PC-9 (cell line): ENCODE measurements around the gene ATP2B2.

Experiments used
- EZH2 ChIP-seq: fragments of 200-600 bp; sonication (generic); IDR thresholded peaks from 2 replicates; pipeline ENCODE4 v1.8.0; 2017; ENCODE audit warnings: antibody characterized with exemption, low read depth
- TF ChIP-seq, protein P1 (sequence below): fragments of 200-600 bp; sonication (generic); conservative IDR thresholded peaks from 2 replicates; pipeline ENCODE4 v1.6.1; 2017; ENCODE audit warnings: mixed run types, antibody characterized with exemption, mild to moderate bottlenecking, moderate library complexity

DNA sequence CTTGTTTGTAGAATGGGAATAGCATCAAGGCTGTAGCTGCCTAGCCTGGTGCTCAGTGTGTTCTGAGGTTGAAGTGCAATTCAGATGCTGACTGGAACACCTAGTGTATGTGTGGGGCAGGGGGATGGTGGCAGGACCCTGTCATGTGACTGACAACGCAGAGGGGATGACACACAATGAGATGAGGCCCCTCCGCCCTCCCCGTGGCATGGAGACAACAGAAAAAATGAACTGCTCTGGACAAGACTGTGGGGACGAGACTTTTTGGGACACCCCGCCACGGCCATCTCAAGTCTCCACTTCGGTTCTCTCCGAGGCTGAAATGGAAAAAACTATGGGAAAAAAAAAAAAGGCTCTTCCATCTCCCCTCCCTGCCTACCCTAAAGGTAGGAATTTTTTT lies 174.1 kb downstream of the ATP2B2 start:
- TF ChIP-seq, protein P1, sequence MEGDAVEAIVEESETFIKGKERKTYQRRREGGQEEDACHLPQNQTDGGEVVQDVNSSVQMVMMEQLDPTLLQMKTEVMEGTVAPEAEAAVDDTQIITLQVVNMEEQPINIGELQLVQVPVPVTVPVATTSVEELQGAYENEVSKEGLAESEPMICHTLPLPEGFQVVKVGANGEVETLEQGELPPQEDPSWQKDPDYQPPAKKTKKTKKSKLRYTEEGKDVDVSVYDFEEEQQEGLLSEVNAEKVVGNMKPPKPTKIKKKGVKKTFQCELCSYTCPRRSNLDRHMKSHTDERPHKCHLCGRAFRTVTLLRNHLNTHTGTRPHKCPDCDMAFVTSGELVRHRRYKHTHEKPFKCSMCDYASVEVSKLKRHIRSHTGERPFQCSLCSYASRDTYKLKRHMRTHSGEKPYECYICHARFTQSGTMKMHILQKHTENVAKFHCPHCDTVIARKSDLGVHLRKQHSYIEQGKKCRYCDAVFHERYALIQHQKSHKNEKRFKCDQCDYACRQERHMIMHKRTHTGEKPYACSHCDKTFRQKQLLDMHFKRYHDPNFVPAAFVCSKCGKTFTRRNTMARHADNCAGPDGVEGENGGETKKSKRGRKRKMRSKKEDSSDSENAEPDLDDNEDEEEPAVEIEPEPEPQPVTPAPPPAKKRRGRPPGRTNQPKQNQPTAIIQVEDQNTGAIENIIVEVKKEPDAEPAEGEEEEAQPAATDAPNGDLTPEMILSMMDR = no peak
- TF ChIP-seq EZH2 = no peak
